Neural cell (in vitro differentiated cells): Measurements from ENCODE around the gene G2E3.

Experiments
- CTCF ChIP-seq: fragments of 450-650 bp; IDR thresholded peaks from 2 replicates; pipeline ENCODE4 v1.5.1; 2014; ENCODE audit warnings: antibody characterized with exemption, mild to moderate bottlenecking, moderate library complexity; ENCODE audit not compliant: poor library complexity, severe bottlenecking
- EP300 ChIP-seq: fragments of 450-650 bp; conservative IDR thresholded peaks from 2 replicates; pipeline ENCODE4 v1.6.1; 2014; ENCODE audit warnings: antibody characterized with exemption, mild to moderate bottlenecking, moderate library complexity; ENCODE audit not compliant: poor library complexity, severe bottlenecking

GRCh38 chr14:30541318-30541717 is 17.6 kb upstream of the G2E3 start:
- no peak for TF ChIP-seq CTCF
- TF ChIP-seq EP300: no peak
